A673 (cell line): ENCODE data around the gene DLD.

ENCODE experiments used
- CTCF ChIP-seq: fragments of 300-800, 200-600 bp; sonication (generic); conservative IDR thresholded peaks from 2 replicates; pipeline ENCODE4 v1.5.1; 2017; ENCODE audit warnings: low read depth, mild to moderate bottlenecking, antibody characterized with exemption, low read length, moderate library complexity, mixed read lengths
- EZH2 ChIP-seq: fragments of 200-600 bp; sonication (generic); IDR thresholded peaks from 2 replicates; pipeline ENCODE4 v1.6.1; 2017; ENCODE audit warnings: borderline replicate concordance, low read depth, mild to moderate bottlenecking, mixed read lengths, antibody characterized with exemption, low read length; ENCODE audit not compliant: poor library complexity, severe bottlenecking

- TF ChIP-seq CTCF (no peak), EZH2 (no peak)
These were observed 46.5 kb downstream of the DLD start for GRCh38 chr7:107937531-107937930.
